GM18511 (cell line): Measurements from ENCODE around the gene PCDHA9.
"Not testable (repeated sequence)": the region's sequence is repeated elsewhere in the genome, so short reads cannot be mapped to it uniquely, and the experiment has no call there.

Source experiments
- ATAC-seq: cut with Tn5 transposase; IDR thresholded peaks from one replicate; pipeline ENCODE4 v1.9.1; 2021; ENCODE audit warnings: mild to moderate bottlenecking, moderate library complexity; ENCODE audit not compliant: unreplicated experiment

Gene PCDHA9

GRCh38 chr5:140875085-140876065, 27.2 kb downstream of the PCDHA9 start, which contains the start of gene PCDHA12:
Gene PCDHA12 (plus strand): TSS chr5:140875308. CDS start chr5:140875473, 165 bp downstream.
- ATAC-seq, result no peak

GRCh38 chr5:140876541-140877261, 28.5 kb downstream of the PCDHA9 start:
- not testable (repeated sequence) for ATAC-seq

- no peak for ATAC-seq
These were observed 29.0 kb downstream of the PCDHA9 start for GRCh38 chr5:140877262-140877581.

- ATAC-seq, result no peak
These were observed 33.9 kb downstream of the PCDHA9 start, which contains the start of gene PCDHA13 for GRCh38 chr5:140881889-140882590. Gene PCDHA13 (plus strand): TSS chr5:140882124. CDS start chr5:140882269, 145 bp downstream.

- ATAC-seq, result no peak
These were observed 34.4 kb downstream of the PCDHA9 start for GRCh38 chr5:140882591-140882899.

- no peak for ATAC-seq
These were observed 35.2 kb downstream of the PCDHA9 start for GRCh38 chr5:140883373-140883772.

- no peak for ATAC-seq
These were observed 35.9 kb downstream of the PCDHA9 start for GRCh38 chr5:140883927-140884697.
